Measurements from ENCODE around the gene RABL3. TPM values are rescaled to one million over a fixed set of nuclear protein-coding genes. Genes with fewer than 3 reads are reported as not detected.

RABL3 gene
- total and polyA plus RNA-seq, 7 donors: 9.4 to 15.5 (median 12.8) TPM

DNA sequence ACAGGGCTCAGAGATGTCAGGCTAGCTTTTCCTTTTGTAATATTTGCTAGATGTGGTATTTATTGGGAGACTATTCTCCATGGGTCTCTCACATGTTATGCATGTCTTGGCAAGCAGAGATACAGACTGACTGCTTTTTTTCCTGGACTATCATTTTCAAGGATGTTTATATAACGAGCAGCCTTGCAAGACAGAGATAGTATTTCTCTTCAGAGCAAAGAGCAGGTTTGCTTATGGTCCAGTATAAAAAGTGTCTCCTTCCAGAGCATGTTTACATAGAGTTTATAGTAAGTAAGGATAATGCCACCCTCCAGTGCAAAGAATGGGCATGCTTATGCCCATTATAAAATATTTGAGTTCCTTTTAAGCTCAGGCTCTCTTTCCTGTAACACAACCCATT lies 24.8 kb upstream of the RABL3 start:
- Histone ChIP-seq H3K27me3 (no peaks in the 10 kb centered on the region), H3K4me3 (no peak overlapping the region), H3K36me3 (no peaks in the 10 kb centered on the region), H3K9me3 (no peaks in the 10 kb centered on the region), H3K4me1 (peaks cover 0 to 28% (median 24%) of the 10 kb centered on the region in 4 donors), H3K27ac (peak overlapping the region in 3 of 4 donors; percentile 27 to 44 (median 41))
- 9 to 53% methylated on average over 1 of the region's 1 CpG for WGBS, 2 donors
- no peak for DNase-seq
- intact Hi-C loops (cut with DNase I): no loop called here
- TF ChIP-seq, protein P1, sequence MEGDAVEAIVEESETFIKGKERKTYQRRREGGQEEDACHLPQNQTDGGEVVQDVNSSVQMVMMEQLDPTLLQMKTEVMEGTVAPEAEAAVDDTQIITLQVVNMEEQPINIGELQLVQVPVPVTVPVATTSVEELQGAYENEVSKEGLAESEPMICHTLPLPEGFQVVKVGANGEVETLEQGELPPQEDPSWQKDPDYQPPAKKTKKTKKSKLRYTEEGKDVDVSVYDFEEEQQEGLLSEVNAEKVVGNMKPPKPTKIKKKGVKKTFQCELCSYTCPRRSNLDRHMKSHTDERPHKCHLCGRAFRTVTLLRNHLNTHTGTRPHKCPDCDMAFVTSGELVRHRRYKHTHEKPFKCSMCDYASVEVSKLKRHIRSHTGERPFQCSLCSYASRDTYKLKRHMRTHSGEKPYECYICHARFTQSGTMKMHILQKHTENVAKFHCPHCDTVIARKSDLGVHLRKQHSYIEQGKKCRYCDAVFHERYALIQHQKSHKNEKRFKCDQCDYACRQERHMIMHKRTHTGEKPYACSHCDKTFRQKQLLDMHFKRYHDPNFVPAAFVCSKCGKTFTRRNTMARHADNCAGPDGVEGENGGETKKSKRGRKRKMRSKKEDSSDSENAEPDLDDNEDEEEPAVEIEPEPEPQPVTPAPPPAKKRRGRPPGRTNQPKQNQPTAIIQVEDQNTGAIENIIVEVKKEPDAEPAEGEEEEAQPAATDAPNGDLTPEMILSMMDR (IDR thresholded peaks at IDR 0.05): no peak
- TF ChIP-seq EP300 (IDR thresholded peaks at IDR 0.05) (peak in 1 of 4 donors; percentile 15), POLR2AphosphoS5 (IDR thresholded peaks at IDR 0.05) (peak in 3 of 4 donors; percentile 14 to 55 (median 53)), POLR2A (IDR thresholded peaks at IDR 0.05) (no peak)

DNA sequence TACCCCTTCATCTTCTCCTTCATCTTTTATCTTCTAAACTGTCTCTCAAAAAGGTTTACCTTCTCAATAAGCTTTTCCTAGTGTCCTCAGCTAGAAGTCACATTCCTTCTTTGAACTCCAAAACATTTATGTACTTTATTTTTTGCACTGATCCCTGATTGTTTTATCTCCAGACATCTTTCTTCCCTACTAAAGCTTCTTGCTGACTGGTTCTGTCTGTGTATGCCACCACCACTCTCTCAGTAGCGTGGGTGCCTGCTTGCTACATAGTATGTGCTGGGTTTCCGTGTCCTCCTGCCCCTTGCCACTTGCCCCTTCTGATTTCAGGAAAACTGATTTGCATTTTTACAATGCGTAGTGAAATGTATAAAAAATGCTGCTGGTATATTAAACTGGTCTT lies 24.3 kb upstream of the RABL3 start:
- H3K4me1 ChIP-seq: peaks cover 0 to 28% (median 24%) of the 10 kb centered on the region in 4 donors
- no peak for DNase-seq
- H3K27me3 ChIP-seq: no peaks in the 10 kb centered on the region
- TF ChIP-seq POLR2AphosphoS5 (IDR thresholded peaks at IDR 0.05) (no peak), POLR2A (IDR thresholded peaks at IDR 0.05) (no peak), EP300 (IDR thresholded peaks at IDR 0.05) (no peak)
- TF ChIP-seq, protein P1 (IDR thresholded peaks at IDR 0.05): no peak
- intact Hi-C loops (cut with DNase I): no loop called here
- H3K9me3 ChIP-seq: no peaks in the 10 kb centered on the region
- peak overlapping the region in 3 of 4 donors; percentile 27 to 41 (median 35) for H3K27ac ChIP-seq
- H3K4me3 ChIP-seq: no peak overlapping the region
- H3K36me3 ChIP-seq: no peaks in the 10 kb centered on the region
- 91 to 94% methylated on average over 3 of the region's 3 CpGs for WGBS, 2 donors

DNA sequence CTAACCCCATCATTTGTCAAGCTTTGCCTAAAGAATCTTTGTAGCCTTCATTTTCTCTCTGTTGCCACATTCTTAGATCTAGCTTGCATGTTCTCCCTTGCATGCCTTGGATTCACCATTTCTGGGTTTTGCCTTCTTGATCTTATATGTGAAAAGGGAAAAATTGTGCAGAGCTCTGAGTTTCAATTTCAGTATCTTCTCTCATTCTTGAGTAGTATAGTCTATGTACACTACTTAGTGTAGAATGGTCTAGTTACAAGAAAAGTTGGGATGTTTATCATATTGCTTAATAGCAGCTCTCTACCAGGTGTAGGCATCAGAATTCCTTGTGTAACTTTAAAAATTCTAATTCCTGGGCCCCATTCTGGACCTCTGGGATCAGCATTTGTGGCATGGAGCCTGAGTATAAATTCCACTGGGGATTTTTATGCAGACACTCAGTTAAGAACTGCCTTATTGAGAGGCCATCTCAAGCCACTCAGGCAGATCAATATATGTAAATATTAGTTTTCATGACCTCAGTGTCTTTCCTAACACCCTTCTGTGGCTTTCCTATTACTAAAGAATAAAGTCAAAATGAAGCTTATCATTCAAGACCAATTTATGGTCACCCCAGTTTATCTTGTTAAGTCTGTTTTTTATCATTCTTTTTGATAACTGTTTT lies 23.6 kb upstream of the RABL3 start:
- TF ChIP-seq EP300 (IDR thresholded peaks at IDR 0.05): no peak
- TF ChIP-seq, protein P1 (IDR thresholded peaks at IDR 0.05): no peak
- TF ChIP-seq POLR2AphosphoS5 (IDR thresholded peaks at IDR 0.05): no peak
- TF ChIP-seq POLR2A (IDR thresholded peaks at IDR 0.05): no peak

DNA sequence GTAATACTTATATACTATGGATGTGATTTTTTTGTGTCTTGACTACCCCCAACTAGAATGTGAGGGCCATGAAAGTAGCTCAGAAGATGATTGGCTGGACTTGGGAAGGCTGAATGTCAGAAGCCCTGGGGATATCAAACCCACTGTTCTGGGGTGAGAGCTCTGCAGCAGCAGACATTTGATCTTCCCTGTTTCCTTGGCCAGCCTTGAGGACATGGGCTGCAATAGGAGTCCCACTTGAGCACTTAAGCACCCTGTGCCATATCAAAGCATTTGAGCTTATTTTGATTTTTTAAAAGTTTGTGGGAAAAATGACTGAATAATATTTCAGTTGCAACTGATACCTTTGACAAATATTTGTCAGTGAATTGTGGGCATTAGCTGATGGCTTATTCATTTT lies 21.9 kb upstream of the RABL3 start:
- H3K4me3 ChIP-seq: no peak overlapping the region
- intact Hi-C loops (cut with DNase I): no loop called here
- no peaks in the 10 kb centered on the region for H3K27me3 ChIP-seq
- no peaks in the 10 kb centered on the region for H3K9me3 ChIP-seq
- DNase-seq: no peak
- no peak overlapping the region for H3K27ac ChIP-seq
- no peak for TF ChIP-seq EP300 (IDR thresholded peaks at IDR 0.05)
- TF ChIP-seq, protein P1 (IDR thresholded peaks at IDR 0.05): no peak
- TF ChIP-seq POLR2AphosphoS5 (IDR thresholded peaks at IDR 0.05): no peak
- TF ChIP-seq POLR2A (IDR thresholded peaks at IDR 0.05): no peak
- H3K4me1 ChIP-seq: peaks cover 0 to 28% (median 24%) of the 10 kb centered on the region in 4 donors
- H3K36me3 ChIP-seq: no peaks in the 10 kb centered on the region

More for the DNA sequence above, 23.6 kb upstream of the RABL3 start:
- H3K4me1 ChIP-seq: peaks cover 0 to 28% (median 24%) of the 10 kb centered on the region in 4 donors
- H3K4me3 ChIP-seq: no peak overlapping the region
- H3K9me3 ChIP-seq: no peaks in the 10 kb centered on the region
- no peaks in the 10 kb centered on the region for H3K36me3 ChIP-seq
- intact Hi-C loops (cut with DNase I): no loop called here
- no peaks in the 10 kb centered on the region for H3K27me3 ChIP-seq
- peak overlapping the region in 2 of 4 donors; percentile 35 to 41 for H3K27ac ChIP-seq
- DNase-seq: no peak

DNA sequence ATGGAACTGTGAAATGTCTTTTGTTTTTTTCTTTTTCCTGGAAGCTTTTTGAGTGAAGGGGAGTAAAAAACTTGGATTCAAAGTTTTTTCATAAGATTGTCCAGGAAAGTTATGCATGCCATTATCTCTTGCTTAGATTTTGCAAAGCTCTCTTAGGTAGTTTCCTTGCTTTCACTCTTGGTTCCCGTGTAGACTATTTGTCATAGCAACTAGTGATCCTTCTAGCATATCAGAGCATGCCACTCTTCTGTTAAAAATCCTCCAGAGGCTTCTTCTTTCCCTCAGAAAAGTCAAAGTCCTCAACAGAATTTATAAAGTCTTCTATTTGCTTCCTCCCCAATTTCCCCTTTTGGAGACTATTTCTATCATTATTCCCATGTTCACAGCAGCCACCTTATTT lies 21.3 kb upstream of the RABL3 start:
- Histone ChIP-seq H3K27me3 (no peaks in the 10 kb centered on the region), H3K9me3 (no peaks in the 10 kb centered on the region), H3K4me3 (no peak overlapping the region), H3K27ac (no peak overlapping the region), H3K4me1 (peaks cover 0 to 28% (median 24%) of the 10 kb centered on the region in 4 donors), H3K36me3 (no peaks in the 10 kb centered on the region)
- TF ChIP-seq, protein P1 (IDR thresholded peaks at IDR 0.05): no peak
- TF ChIP-seq POLR2A (IDR thresholded peaks at IDR 0.05): no peak
- TF ChIP-seq EP300 (IDR thresholded peaks at IDR 0.05): no peak
- TF ChIP-seq POLR2AphosphoS5 (IDR thresholded peaks at IDR 0.05): no peak
- intact Hi-C loops (cut with DNase I): no loop called here
- DNase-seq: no peak
- 59 to 71% methylated on average over 1 of the region's 1 CpG for WGBS, 2 donors

Data from sigmoid colon (tissue), 7 donors.